Smooth muscle cell (in vitro differentiated cells): ENCODE measurements around the gene TXNL4A. TPM values are rescaled to one million over a fixed set of nuclear protein-coding genes. Genes with fewer than 3 reads are reported as not detected.
"Not testable (repeated sequence)": the region's sequence is repeated elsewhere in the genome, so short reads cannot be mapped to it uniquely, and the experiment has no call there.

Source experiments
- DNase-seq: peaks from one replicate; lab custom pipeline; 2025; ENCODE audit not compliant: unreplicated experiment; lab: John Stamatoyannopoulos, UW
- H2AFZ ChIP-seq: fragments of 200-600 bp; sonication (generic); 2 replicates; pipeline ENCODE4 v1.6.0; 2016; ENCODE audit warnings: antibody characterized with exemption, low read depth, mild to moderate bottlenecking
- H3F3A ChIP-seq: fragments of 200-600 bp; sonication (generic); 2 replicates; pipeline ENCODE4 v1.6.0; 2017; ENCODE audit warnings: antibody characterized with exemption, low read depth
- H3K27ac ChIP-seq: fragments of 200-600 bp; sonication (generic); 2 replicates; pipeline ENCODE4 v1.5.1; 2016; ENCODE audit warnings: low read depth, mild to moderate bottlenecking
- H3K27me3 ChIP-seq: fragments of 200-600 bp; sonication (generic); 2 replicates; pipeline ENCODE4 v1.6.1; 2016; ENCODE audit warnings: low read depth, mild to moderate bottlenecking
- H3K36me3 ChIP-seq: fragments of 200-600 bp; sonication (generic); 2 replicates; pipeline ENCODE4 v1.5.1; 2016; ENCODE audit warnings: low read depth
- H3K4me1 ChIP-seq: fragments of 200-600 bp; sonication (generic); 2 replicates; pipeline ENCODE4 v1.5.1; 2016; ENCODE audit warnings: low read depth
- H3K4me2 ChIP-seq: fragments of 200-600 bp; sonication (generic); 2 replicates; pipeline ENCODE4 v1.6.0; 2016; ENCODE audit warnings: mild to moderate bottlenecking
- H3K4me3 ChIP-seq: fragments of 200-600 bp; sonication (generic); 2 replicates; pipeline ENCODE4 v1.5.1; 2016; ENCODE audit warnings: mild to moderate bottlenecking
- H3K79me2 ChIP-seq: fragments of 200-600 bp; sonication (generic); 2 replicates; pipeline ENCODE4 v1.6.0; 2016; ENCODE audit warnings: low read depth, mild to moderate bottlenecking
- H3K9ac ChIP-seq: fragments of 200-600 bp; sonication (generic); 2 replicates; pipeline ENCODE4 v1.6.0; 2016; ENCODE audit warnings: low read depth
- H3K9me3 ChIP-seq: fragments of 200-600 bp; sonication (generic); replicated peaks from 2 replicates; pipeline ENCODE4 v1.5.1; 2016; ENCODE audit warnings: low read depth
- H4K20me1 ChIP-seq: fragments of 200-600 bp; sonication (generic); 2 replicates; pipeline ENCODE4 v1.6.0; 2016; ENCODE audit warnings: low read depth
- CTCF ChIP-seq: fragments of 200-600 bp; sonication (generic); IDR thresholded peaks from 2 replicates; pipeline ENCODE4 v1.5.1; 2017; ENCODE audit warnings: borderline replicate concordance, mild to moderate bottlenecking, antibody characterized with exemption; ENCODE audit not compliant: insufficient read depth, poor library complexity, severe bottlenecking
- whole genome bisulfite sequencing: methylation state at CpG from one replicate; pipeline ENCODE4 v1.1.7; 2016; ENCODE audit warnings: low lambda C conversion rate; 5-methylcytosine and 5-hydroxymethylcytosine counted together
- polyA plus RNA-seq: library from polyadenylated mRNA; unstranded; fragments of >200 nt; fragmentation: Nextera tagmentation; extraction: Ambion mirVana; gene quantifications from 2 replicates; pipeline ENCODE4 v1.2.1, GENCODE V29; 2016
- total RNA-seq: library from RNA; depleted of rRNA; stranded (reverse); fragments of >200 nt; gene quantifications from 2 replicates; pipeline ENCODE4 v1.2.3, GENCODE V29; 2014

The TXNL4A gene
- total and polyA plus RNA-seq, 2 experiments from 2014 or later, result 62.2 to 243 TPM

GRCh38 chr18:80022613-80023012 is 34.2 kb upstream of the TXNL4A start:
- DNase-seq, result no peak
- H3K9ac ChIP-seq, result no peak overlapping the region
- no peak overlapping the region for H2AFZ ChIP-seq
- H3F3A ChIP-seq, result no peaks in the 10 kb centered on the region
- TF ChIP-seq CTCF, result no peak
- H3K9me3 ChIP-seq, result peaks cover 35% of the 10 kb centered on the region
- H3K27ac ChIP-seq, result no peak overlapping the region
- no peaks in the 10 kb centered on the region for H3K36me3 ChIP-seq
- no peaks in the 10 kb centered on the region for H3K79me2 ChIP-seq
- H3K4me2 ChIP-seq, result no peak overlapping the region
- no peak overlapping the region for H3K4me3 ChIP-seq
- 53% methylated on average over 1 of the region's 1 CpG for WGBS
- no peaks in the 10 kb centered on the region for H3K4me1 ChIP-seq
- H4K20me1 ChIP-seq, result no peaks in the 10 kb centered on the region
- no peaks in the 10 kb centered on the region for H3K27me3 ChIP-seq

GRCh38 chr18:80012714-80013113 is 24.4 kb upstream of the TXNL4A start:
- no peak for TF ChIP-seq CTCF
- no peaks in the 10 kb centered on the region for H3K36me3 ChIP-seq
- H3K9ac ChIP-seq, result no peak overlapping the region
- no peaks in the 10 kb centered on the region for H3K4me1 ChIP-seq
- no peaks in the 10 kb centered on the region for H3K9me3 ChIP-seq
- H3K4me3 ChIP-seq, result no peak overlapping the region
- no peaks in the 10 kb centered on the region for H3F3A ChIP-seq
- H3K4me2 ChIP-seq, result no peak overlapping the region
- H4K20me1 ChIP-seq, result no peaks in the 10 kb centered on the region
- no peaks in the 10 kb centered on the region for H3K27me3 ChIP-seq
- no peak overlapping the region for H3K27ac ChIP-seq
- 97% methylated on average over 20 of the region's 20 CpGs for WGBS
- no peak for DNase-seq
- H2AFZ ChIP-seq, result no peak overlapping the region
- no peaks in the 10 kb centered on the region for H3K79me2 ChIP-seq

GRCh38 chr18:80011496-80012137 is 23.3 kb upstream of the TXNL4A start:
- not testable (repeated sequence) for H3K9ac ChIP-seq, H3K4me2 ChIP-seq, H3K79me2 ChIP-seq, H3K4me1 ChIP-seq, H3F3A ChIP-seq, H3K9me3 ChIP-seq, H3K27ac ChIP-seq, H3K4me3 ChIP-seq, H2AFZ ChIP-seq, H3K27me3 ChIP-seq, H3K36me3 ChIP-seq, DNase-seq, H4K20me1 ChIP-seq
- WGBS, result 91% methylated on average over 14 of the region's 14 CpGs

- no peak overlapping the region for H3K9ac ChIP-seq
- no peak overlapping the region for H3K4me3 ChIP-seq
- no peaks in the 10 kb centered on the region for H3F3A ChIP-seq
- no peak overlapping the region for H3K27ac ChIP-seq
- no peak for DNase-seq
- H2AFZ ChIP-seq, result no peak overlapping the region
- no peaks in the 10 kb centered on the region for H3K4me1 ChIP-seq
- no peaks in the 10 kb centered on the region for H3K27me3 ChIP-seq
- no peaks in the 10 kb centered on the region for H4K20me1 ChIP-seq
- no peak for TF ChIP-seq CTCF
- H3K9me3 ChIP-seq, result no peaks in the 10 kb centered on the region
- no peaks in the 10 kb centered on the region for H3K79me2 ChIP-seq
- WGBS, result 85% methylated on average over 5 of the region's 5 CpGs
- H3K36me3 ChIP-seq, result no peaks in the 10 kb centered on the region
- H3K4me2 ChIP-seq, result no peak overlapping the region
Observed at GRCh38 chr18:80010551-80010906, 22.2 kb upstream of the TXNL4A start.
